Ovary (tissue), 3 donors: ENCODE results near the gene FRZB.

Experiments
- POLR2A ChIP-seq: fragments of 450-650 bp; IDR thresholded peaks from one replicate; pipeline ENCODE4 v1.6.1; 2017; ENCODE audit warnings: antibody characterized with exemption, mild to moderate bottlenecking, moderate library complexity
- TF ChIP-seq, protein P1 (sequence below), 3 donors: fragments of 450-650 bp in 2 of 3; fragments of 200-600 bp in 1 of 3; IDR thresholded peaks; one replicate each; pipeline versions ENCODE4 v1.5.1 to v1.8.0; 2016 to 2022; ENCODE audit warnings: antibody characterized with exemption in 3 of 3, mild to moderate bottlenecking in 1 of 3
- donor health status: DM: no; HTN: no; CAD: no.

DNA sequence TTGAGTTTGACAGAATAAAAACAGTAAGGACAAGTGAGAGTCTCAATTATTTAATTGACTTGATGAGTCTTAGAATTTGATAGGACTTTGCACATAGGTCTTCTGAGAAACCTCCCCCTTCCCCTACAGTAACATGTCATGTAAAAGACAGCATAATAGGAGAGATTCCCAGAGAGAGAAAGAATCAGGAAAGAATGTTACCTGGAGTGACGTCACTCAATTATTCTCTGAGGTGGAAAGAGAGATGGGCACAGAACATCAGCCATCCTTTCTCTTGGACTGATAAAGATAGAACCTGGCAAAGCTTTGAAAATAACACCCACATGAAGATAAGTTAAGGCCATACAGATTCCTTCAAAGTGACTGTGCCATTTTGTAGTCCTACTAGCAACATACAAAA is 19.3 kb upstream of the FRZB start:
- no peak for TF ChIP-seq POLR2A
- TF ChIP-seq, protein P1, sequence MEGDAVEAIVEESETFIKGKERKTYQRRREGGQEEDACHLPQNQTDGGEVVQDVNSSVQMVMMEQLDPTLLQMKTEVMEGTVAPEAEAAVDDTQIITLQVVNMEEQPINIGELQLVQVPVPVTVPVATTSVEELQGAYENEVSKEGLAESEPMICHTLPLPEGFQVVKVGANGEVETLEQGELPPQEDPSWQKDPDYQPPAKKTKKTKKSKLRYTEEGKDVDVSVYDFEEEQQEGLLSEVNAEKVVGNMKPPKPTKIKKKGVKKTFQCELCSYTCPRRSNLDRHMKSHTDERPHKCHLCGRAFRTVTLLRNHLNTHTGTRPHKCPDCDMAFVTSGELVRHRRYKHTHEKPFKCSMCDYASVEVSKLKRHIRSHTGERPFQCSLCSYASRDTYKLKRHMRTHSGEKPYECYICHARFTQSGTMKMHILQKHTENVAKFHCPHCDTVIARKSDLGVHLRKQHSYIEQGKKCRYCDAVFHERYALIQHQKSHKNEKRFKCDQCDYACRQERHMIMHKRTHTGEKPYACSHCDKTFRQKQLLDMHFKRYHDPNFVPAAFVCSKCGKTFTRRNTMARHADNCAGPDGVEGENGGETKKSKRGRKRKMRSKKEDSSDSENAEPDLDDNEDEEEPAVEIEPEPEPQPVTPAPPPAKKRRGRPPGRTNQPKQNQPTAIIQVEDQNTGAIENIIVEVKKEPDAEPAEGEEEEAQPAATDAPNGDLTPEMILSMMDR (IDR thresholded peaks at IDR 0.05) = no peak
